Stomach (tissue), 4 donors: ENCODE results near the gene TOR3A.

Experiments used
- CTCF ChIP-seq, 7 experiments: fragments of 450-650 bp in 4 of 7; fragments of 200-600 bp in 3 of 7; sonication (generic) in 3 of 7; IDR thresholded peaks; one replicate each; pipeline ENCODE4 v1.5.1; 2016 to 2019; ENCODE audit warnings: antibody characterized with exemption in 7 of 7, control low read depth in 2 of 7, mild to moderate bottlenecking in 1 of 7
- EP300 ChIP-seq: sonication (generic); formaldehyde crosslinking; IDR thresholded peaks from one replicate; pipeline ENCODE4 v1.6.1; 2017; ENCODE audit warnings: antibody characterized with exemption
- POLR2A ChIP-seq, 4 donors: fragments of 450-650 bp; IDR thresholded peaks; one replicate each; pipeline ENCODE4 v1.6.1; 2016; ENCODE audit warnings: antibody characterized with exemption in 4 of 4, control low read depth in 2 of 4, mild to moderate bottlenecking in 1 of 4, moderate library complexity in 1 of 4

- no peak for TF ChIP-seq CTCF (IDR thresholded peaks at IDR 0.05)
- TF ChIP-seq EP300, result no peak
- TF ChIP-seq POLR2A (IDR thresholded peaks at IDR 0.05), result no peak
Observed at GRCh38 chr1:179052776-179053175, 29.1 kb upstream of the TOR3A start.
